AG04450 (cell line): ENCODE data around the gene MMP24OS. TPM values are rescaled to one million over a fixed set of nuclear protein-coding genes. Genes with fewer than 3 reads are reported as not detected.

Experiments
- CTCF ChIA-PET: fragments of 300-600, 350-600 bp; formaldehyde crosslinking; extraction: SDS; loops from one replicate; lab custom pipeline; 2022; ENCODE audit warnings: antibody characterized with exemption, inconsistent platforms; lab: Charles Lee
- POLR2A ChIA-PET: fragments of 350-600 bp; formaldehyde crosslinking; extraction: SDS; loops from one replicate; lab custom pipeline; 2021; ENCODE audit warnings: antibody characterized with exemption, inconsistent platforms; lab: Yijun Ruan, JAX
- DNase-seq: peaks from one replicate; pipeline ENCODE4 v3.0.0-alpha.2; 2011; ENCODE audit warnings: low read depth, low spot score
- H3K27ac ChIP-seq: one replicate; pipeline ENCODE4 v1.5.1; 2012; ENCODE audit warnings: low read depth, low read length, control low read depth
- H3K27me3 ChIP-seq: one replicate; pipeline ENCODE4 v1.6.0; 2012; ENCODE audit warnings: low read length; ENCODE audit not compliant: control insufficient read depth, insufficient read depth
- H3K4me3 ChIP-seq: 2 replicates; pipeline ENCODE4 v1.5.1; 2011; ENCODE audit warnings: mild to moderate bottlenecking, low read depth, low read length, control low read depth
- H3K9me3 ChIP-seq: 2 replicates; pipeline ENCODE4 v1.5.1; 2012; ENCODE audit warnings: low read length; ENCODE audit not compliant: control insufficient read depth, insufficient read depth
- polyA plus RNA-seq: library from polyadenylated mRNA; depleted of rRNA; stranded (reverse); fragments of >200 nt; gene quantifications from 2 replicates; pipeline ENCODE4 v1.2.3, GENCODE V29; 2011
- TF ChIP-seq, protein P1 (sequence below): IDR thresholded peaks from 2 replicates; pipeline ENCODE4 v1.5.1; 2011; ENCODE audit warnings: low read depth, low read length, control low read depth, inconsistent platforms

MMP24OS gene
- polyA plus RNA-seq, 1 experiment = 35.3 TPM

GRCh38 chr20:35295674-35296073 lies 17.8 kb upstream of the MMP24OS start:
- no peak overlapping the region for H3K27ac ChIP-seq
- H3K4me3 ChIP-seq = no peak overlapping the region
- no peaks in the 10 kb centered on the region for H3K9me3 ChIP-seq
- ChIA-PET CTCF (interaction anchor here (1.0 kb wide), 1 partner anchor 9 kb away, joined by 3 read pairs; no protein-coding TSS in a partner anchor), POLR2A (no interaction called here)
- DNase-seq = no peak
- TF ChIP-seq, protein P1, sequence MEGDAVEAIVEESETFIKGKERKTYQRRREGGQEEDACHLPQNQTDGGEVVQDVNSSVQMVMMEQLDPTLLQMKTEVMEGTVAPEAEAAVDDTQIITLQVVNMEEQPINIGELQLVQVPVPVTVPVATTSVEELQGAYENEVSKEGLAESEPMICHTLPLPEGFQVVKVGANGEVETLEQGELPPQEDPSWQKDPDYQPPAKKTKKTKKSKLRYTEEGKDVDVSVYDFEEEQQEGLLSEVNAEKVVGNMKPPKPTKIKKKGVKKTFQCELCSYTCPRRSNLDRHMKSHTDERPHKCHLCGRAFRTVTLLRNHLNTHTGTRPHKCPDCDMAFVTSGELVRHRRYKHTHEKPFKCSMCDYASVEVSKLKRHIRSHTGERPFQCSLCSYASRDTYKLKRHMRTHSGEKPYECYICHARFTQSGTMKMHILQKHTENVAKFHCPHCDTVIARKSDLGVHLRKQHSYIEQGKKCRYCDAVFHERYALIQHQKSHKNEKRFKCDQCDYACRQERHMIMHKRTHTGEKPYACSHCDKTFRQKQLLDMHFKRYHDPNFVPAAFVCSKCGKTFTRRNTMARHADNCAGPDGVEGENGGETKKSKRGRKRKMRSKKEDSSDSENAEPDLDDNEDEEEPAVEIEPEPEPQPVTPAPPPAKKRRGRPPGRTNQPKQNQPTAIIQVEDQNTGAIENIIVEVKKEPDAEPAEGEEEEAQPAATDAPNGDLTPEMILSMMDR = no peak
- no peaks in the 10 kb centered on the region for H3K27me3 ChIP-seq

GRCh38 chr20:35295058-35295457 lies 17.1 kb upstream of the MMP24OS start:
- H3K9me3 ChIP-seq = no peaks in the 10 kb centered on the region
- CTCF ChIA-PET = interaction anchor here (1.0 to 1.3 kb wide), 3 partner anchors 8 to 12 kb away, joined by 3 to 6 read pairs (median 3); no protein-coding TSS in a partner anchor
- H3K4me3 ChIP-seq = no peak overlapping the region
- TF ChIP-seq, protein P1 = no peak
- no peak for DNase-seq
- no peak overlapping the region for H3K27ac ChIP-seq
- POLR2A ChIA-PET = no interaction called here
- H3K27me3 ChIP-seq = no peaks in the 10 kb centered on the region

DNA sequence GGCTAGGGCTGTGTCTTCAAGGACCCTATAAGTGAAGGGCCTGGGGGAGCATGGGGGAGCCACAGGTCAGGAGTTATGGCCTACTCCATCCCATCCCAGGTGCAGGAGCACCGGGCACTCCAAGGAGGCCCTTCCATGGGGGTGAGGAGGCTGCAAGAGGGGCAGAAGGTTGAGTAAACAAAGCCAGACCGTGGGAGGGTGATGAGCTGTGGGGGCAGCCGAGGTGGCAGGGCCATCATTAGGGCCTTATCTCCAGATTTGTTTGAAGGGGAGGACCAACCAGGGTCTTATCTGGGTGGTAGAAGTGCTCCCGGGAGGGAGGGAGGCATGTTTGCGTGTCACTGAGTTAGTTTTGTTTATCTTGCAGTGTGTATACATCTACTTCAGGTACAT lies 16.4 kb upstream of the MMP24OS start:
- POLR2A ChIA-PET = no interaction called here
- CTCF ChIA-PET = interaction anchor here (0.7 to 1.3 kb wide), 3 partner anchors 9 to 153 kb away, joined by 3 to 6 read pairs (median 3); no protein-coding TSS in a partner anchor
- no peaks in the 10 kb centered on the region for H3K27me3 ChIP-seq
- TF ChIP-seq, protein P1 = no peak
- no peak overlapping the region for H3K4me3 ChIP-seq
- H3K9me3 ChIP-seq = no peaks in the 10 kb centered on the region
- H3K27ac ChIP-seq = no peak overlapping the region
- no peak for DNase-seq

DNA sequence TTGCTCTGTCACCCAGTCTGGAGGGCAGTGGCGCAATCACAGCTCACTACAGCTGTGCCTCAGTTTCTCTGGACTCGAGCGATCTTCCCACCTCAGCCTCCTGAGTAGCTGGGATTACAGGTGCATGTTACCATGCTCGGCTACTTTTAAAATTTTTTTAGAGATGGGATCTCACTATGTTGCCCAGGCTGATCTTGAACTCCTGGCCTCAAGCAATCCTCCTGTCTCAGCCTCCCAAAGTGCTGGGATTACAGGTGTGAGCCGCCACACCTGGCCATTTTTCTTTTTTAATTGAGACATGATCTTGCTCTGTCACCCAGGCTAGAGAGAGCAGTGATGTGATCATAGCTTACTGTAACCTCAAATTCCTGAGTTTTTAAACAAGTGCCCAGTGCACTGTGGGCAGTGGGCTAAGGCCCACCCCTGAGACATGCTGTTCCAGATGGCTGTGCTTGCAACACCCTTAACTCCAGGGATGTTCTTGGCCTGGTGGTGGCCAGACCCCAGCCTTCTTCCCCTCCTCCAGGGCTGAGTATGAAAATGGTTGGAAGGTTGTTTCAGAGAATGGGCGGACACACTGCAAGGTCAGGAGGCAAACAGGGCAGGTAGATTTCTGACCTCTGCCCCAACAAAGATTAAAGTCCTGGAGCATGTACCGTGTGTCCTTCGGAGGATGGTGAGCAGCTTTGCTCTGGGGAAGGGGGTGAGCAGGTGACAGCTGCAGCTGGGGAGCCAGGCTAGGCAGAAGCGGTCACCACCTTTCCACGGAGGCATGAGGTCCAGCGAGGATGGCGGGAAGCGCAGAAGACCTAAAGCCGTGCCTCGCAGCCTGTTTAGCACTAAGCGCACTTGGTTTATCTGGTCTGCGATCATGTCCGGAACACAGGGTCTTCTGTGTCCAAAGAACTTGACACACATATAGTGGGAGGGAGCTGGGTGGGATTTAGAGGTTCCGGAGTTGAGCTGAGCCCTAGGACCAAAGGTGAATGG lies 15.7 kb upstream of the MMP24OS start:
- no peak for DNase-seq

More for the DNA sequence above, 15.7 kb upstream of the MMP24OS start:
- ChIA-PET POLR2A (interaction anchor here (0.6 to 1.1 kb wide), 2 partner anchors 9 to 27 kb away, joined by 5 read pairs; partner anchors contain the start of gene EIF6), CTCF (interaction anchor here (0.7 to 1.3 kb wide), 4 partner anchors 11 to 154 kb away, joined by 3 to 6 read pairs (median 3); no protein-coding TSS in a partner anchor)
- Histone ChIP-seq H3K9me3 (no peaks in the 10 kb centered on the region), H3K4me3 (no peak overlapping the region), H3K27ac (no peak overlapping the region), H3K27me3 (no peaks in the 10 kb centered on the region)
- TF ChIP-seq, protein P1 = no peak
